HG03139 (cell line): ENCODE measurements around the gene NR1I3.

Experiments
- ATAC-seq: cut with Tn5 transposase; IDR thresholded peaks from one replicate; pipeline ENCODE4 v1.9.1; 2021; ENCODE audit not compliant: unreplicated experiment

Gene NR1I3

DNA sequence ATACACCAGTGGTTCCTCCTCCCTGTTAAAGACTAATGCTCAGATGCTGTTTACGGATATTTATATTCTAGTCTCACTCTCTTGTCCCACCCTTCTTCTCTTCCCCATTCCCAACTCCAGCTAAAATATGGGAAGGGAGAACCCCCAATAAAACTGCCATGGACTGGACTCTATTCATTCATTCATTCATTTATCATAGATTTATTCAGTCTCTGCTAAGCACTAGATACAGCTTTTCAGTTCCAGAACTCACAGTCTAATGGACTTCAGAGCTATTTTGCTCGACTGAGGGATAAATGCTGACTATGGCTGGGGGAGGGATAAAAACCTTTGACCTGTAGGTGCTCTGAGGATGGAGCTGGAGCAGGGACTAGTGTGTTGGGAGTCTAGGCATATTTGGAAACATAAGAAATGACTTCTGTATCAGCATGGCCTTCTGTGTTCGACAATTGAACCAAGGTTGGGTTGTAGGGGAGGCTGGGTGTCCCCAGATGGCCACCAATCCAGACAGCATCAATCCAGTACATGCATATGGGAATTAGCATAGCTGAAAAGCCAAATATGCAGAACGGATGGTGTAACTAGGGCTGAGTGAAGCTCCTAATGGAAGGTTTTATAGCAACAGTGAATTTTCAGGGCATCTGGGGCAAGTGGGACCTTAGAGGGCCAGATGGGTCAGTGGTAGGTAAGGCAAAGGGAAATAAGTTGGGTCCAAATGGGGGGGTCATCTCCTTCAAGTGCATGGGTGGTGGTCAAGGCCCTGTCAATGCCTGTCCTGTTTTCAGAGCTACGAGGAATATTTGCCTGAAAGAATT, 18.7 kb downstream of the NR1I3 start:
- ATAC-seq: no peak

- ATAC-seq: no peak
These were observed 19.5 kb downstream of the NR1I3 start for GRCh38 chr1:161218301-161219077.

DNA sequence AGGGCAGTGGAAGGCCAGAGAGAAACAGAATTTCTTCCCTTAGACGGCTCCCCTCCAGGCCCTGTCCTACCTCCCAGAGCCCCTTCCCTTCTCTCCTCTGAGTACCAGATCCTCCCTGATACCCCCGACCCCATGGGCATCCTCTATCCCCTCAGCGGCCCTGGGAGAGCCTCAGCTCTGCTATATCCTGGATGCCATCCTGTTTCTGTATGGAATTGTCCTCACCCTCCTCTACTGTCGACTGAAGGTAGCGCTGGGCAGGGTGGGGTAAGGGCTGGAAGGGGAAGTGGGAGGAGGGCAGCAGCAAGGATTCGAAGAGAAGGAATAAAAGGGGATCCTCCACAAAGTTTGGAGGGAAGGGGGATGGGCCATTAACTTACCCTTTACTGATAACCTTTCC, 20.2 kb downstream of the NR1I3 start:
- ATAC-seq: no peak

- peak; percentile 80 for ATAC-seq
These were observed 20.9 kb downstream of the NR1I3 start for GRCh38 chr1:161216945-161217712.

- ATAC-seq: no peak
These were observed 22.9 kb downstream of the NR1I3 start, which contains the start of gene FCER1G for GRCh38 chr1:161215076-161215475. Gene FCER1G (plus strand): TSS chr1:161215295. CDS start chr1:161215322, 27 bp downstream.

- no peak for ATAC-seq
These were observed 23.6 kb downstream of the NR1I3 start for GRCh38 chr1:161214369-161214768.

GRCh38 chr1:161209790-161210409, 28.1 kb downstream of the NR1I3 start:
- ATAC-seq: no peak

DNA sequence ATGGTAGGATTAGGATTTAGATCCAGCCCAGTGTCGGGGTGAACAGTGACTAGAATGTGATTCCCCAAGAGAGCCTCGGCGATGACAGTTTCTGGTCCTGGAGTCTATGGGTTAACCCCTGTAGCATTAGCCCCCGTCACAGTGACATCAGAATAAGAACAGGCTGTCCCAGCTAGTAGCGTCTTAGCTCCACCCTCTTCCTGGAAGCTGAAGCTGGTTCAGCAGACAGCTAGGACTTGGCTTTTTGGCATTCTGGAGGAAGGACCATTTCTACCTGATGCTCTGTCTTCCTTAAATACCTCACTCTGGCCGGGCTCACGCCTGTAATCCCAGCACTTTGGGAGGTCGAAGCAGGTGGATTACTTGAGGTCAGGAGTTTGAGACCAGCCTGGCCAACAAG, 30.8 kb downstream of the NR1I3 start:
- ATAC-seq: no peak

DNA sequence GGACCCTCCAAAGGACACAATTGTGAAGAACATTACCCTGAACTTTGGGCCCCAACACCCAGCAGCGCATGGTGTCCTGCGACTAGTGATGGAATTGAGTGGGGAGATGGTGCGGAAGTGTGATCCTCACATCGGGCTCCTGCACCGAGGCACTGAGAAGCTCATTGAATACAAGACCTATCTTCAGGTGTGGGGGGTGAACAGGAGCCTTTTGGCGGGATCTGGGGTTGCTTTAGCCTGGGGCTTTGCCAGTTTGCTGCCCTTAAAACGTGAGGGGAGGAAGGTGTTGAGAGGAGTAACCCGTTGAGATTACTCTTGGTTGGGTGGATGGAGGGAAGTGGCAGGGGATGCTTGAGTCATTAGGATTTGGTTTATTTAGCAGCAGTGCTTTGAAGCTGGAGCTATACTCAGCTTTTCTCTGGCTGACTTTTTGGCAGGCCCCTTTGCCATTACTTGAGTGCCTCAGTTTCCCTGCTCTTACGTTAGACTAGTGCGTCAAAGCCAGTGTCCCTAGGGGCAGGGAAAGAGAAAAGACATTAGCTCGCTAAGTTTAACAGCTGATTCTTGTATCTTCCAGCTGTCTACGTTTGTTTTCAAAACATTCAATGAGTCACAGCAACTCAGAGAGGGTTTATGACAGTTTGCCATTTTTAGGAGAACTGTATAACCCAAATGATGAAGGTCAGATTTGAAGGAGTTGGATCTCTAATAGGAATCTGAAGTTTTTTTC, 31.4 kb downstream of the NR1I3 start:
- no peak for ATAC-seq

- peak; percentile 97 for ATAC-seq
These were observed 35.9 kb downstream of the NR1I3 start, which contains the start of gene NDUFS2 for GRCh38 chr1:161201836-161202712. Gene NDUFS2 (plus strand): TSS chr1:161202367. CDS start chr1:161202386, 19 bp downstream.

- ATAC-seq: no peak
These were observed 36.8 kb downstream of the NR1I3 start for GRCh38 chr1:161200992-161201835.

DNA sequence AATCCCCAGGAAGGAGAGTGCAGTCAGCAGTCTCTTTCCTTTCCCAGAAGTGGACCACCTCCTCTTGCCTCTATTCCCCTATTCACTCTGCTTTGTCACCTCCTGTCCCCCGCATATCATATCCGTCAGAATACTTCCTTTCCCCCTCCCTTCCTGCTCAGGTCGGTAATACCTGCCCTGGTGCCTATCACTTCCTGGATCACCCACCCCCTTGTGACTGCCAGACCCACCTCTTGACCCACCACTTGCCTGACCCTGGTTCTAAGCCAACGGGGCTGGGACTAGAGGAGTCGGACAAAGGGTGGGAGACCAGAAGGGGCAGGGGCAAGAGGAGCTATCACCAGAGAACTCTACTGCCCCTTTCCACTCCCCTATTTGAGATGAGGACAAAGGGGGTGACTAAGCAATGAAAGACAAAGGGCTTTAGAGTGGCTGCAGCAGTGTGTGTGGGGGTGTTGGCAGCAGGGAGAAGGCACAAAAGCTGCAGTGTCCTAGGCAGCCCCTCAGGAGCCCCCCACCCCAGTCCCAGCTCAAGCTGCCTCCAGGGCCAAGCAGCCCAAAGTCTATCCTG, 37.5 kb downstream of the NR1I3 start:
- no peak for ATAC-seq

GRCh38 chr1:161199506-161200139, 38.4 kb downstream of the NR1I3 start:
- ATAC-seq: no peak

GRCh38 chr1:161198897-161199431, 39.0 kb downstream of the NR1I3 start, which contains the start of gene ADAMTS4:
Gene ADAMTS4 (minus strand): TSS chr1:161199054. CDS start chr1:161198627, 427 bp downstream.
- no peak for ATAC-seq

- ATAC-seq: no peak
These were observed 39.7 kb downstream of the NR1I3 start for GRCh38 chr1:161198194-161198896.

DNA sequence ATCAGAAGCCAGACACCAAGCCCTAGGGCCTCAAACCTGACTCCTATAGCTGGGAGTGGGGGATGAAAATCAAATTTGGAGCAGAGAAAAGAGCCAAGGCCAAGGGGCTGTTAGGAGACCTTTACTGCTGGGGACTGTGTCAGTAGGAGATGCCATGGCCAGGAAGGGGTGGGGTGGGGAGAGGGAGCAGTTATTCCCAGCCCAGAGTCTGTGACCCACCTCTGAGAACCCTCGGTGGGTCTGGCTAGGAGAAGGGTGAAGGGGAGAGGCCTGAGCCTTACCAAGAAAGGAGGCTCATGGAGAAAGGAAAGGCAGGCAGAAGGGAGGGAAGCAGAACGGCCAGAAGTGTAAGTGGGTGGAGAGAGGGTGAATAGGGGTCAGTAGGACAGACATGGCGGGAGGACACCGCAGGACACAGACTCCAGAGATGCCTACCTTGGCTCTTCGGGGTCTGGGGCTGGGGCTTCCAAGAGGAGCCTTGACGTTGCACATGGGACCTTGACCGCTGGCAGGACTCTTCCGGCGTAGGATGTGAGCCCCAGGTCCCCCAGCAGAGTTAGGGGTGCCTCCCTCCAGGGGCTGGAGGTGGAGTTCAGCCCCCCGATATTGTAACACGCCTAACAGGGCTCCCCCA, 40.3 kb downstream of the NR1I3 start:
- no peak for ATAC-seq
